ENCODE measurements around the gene RSPH1.

The RSPH1 gene

GRCh38 chr21:42443181-42443785, 52.7 kb downstream of the RSPH1 start:
- no peak for DNase-seq

- no peak for DNase-seq
Observed at GRCh38 chr21:42441963-42442362, 54.1 kb downstream of the RSPH1 start.

- no peak for DNase-seq
Observed at GRCh38 chr21:42440187-42440792, 55.7 kb downstream of the RSPH1 start.

GRCh38 chr21:42439284-42440186, 56.5 kb downstream of the RSPH1 start:
- DNase-seq = no peak

GRCh38 chr21:42438316-42439205, 57.5 kb downstream of the RSPH1 start:
- no peak for DNase-seq

- DNase-seq = no peak
Observed at GRCh38 chr21:42437786-42438185, 58.2 kb downstream of the RSPH1 start.

GRCh38 chr21:42436914-42437313, 59.1 kb downstream of the RSPH1 start:
- DNase-seq = no peak

- no peak for DNase-seq
Observed at GRCh38 chr21:42435833-42436232, 60.2 kb downstream of the RSPH1 start.

- no peak for DNase-seq
Observed at GRCh38 chr21:42435401-42435800, 60.6 kb downstream of the RSPH1 start.

GRCh38 chr21:42434884-42435283, 61.1 kb downstream of the RSPH1 start:
- DNase-seq = no peak

- DNase-seq = no peak
Observed at GRCh38 chr21:42433946-42434551, 62.0 kb downstream of the RSPH1 start.

- DNase-seq = no peak
Observed at GRCh38 chr21:42432695-42433094, 63.3 kb downstream of the RSPH1 start.

GRCh38 chr21:42431196-42431595, 64.8 kb downstream of the RSPH1 start:
- DNase-seq = no peak

GRCh38 chr21:42430521-42430920, 65.5 kb downstream of the RSPH1 start:
- DNase-seq = no peak

- no peak for DNase-seq
Observed at GRCh38 chr21:42429856-42430255, 66.2 kb downstream of the RSPH1 start.

- no peak for DNase-seq
Observed at GRCh38 chr21:42429021-42429420, 67.0 kb downstream of the RSPH1 start.

GRCh38 chr21:42427809-42428419, 68.1 kb downstream of the RSPH1 start:
- no peak for DNase-seq

GRCh38 chr21:42426876-42427480, 69.0 kb downstream of the RSPH1 start:
- DNase-seq = no peak

GRCh38 chr21:42426424-42426823, 69.6 kb downstream of the RSPH1 start:
- DNase-seq = no peak

GRCh38 chr21:42425591-42425990, 70.4 kb downstream of the RSPH1 start:
- no peak for DNase-seq

GRCh38 chr21:42424914-42425541, 71.0 kb downstream of the RSPH1 start:
- no peak for DNase-seq

Measured in fibroblast of upper back skin (primary cell).